Panc1 (cell line): ENCODE results near the gene MMP14.

ENCODE experiments used
- CTCF ChIP-seq: fragments of 450-650 bp; IDR thresholded peaks from 2 replicates; pipeline ENCODE4 v1.5.1; 2017; ENCODE audit warnings: mild to moderate bottlenecking
- POLR2AphosphoS5 ChIP-seq: IDR thresholded peaks from 2 replicates; pipeline ENCODE4 v1.6.1; 2012; ENCODE audit warnings: mild to moderate bottlenecking, low read depth, low read length, moderate library complexity
- SIN3A ChIP-seq: IDR thresholded peaks from 2 replicates; pipeline ENCODE4 v1.6.1; 2012; ENCODE audit warnings: low read depth, mild to moderate bottlenecking, low read length, moderate library complexity, borderline replicate concordance; ENCODE audit not compliant: insufficient read depth

DNA sequence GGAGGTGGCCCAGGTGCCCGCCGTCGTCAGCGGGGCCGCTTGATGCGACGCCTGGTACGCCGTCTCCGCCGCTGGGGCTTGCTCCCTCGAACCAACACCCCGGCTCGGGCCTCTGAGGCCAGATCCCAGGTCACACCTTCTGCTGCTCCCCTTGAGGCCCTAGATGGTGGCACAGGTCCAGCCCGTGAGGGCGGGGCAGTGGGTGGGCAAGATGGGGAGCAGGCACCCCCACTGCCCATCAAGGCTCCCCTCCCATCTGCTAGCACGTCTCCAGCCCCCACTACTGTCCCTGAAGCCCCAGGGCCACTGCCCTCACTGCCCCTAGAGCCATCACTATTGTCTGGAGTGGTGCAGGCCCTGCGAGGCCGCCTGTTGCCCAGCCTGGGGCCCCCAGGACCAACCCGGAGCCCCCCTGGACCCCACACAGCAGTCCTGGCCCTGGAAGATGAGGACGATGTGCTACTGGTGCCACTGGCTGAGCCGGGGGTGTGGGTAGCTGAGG, 40.7 kb downstream of the MMP14 start:
- no peak for TF ChIP-seq POLR2AphosphoS5
- TF ChIP-seq CTCF = no peak
- no peak for TF ChIP-seq SIN3A
